ENCODE measurements around the gene SHROOM3. TPM values are rescaled to one million over a fixed set of nuclear protein-coding genes. Genes with fewer than 3 reads are reported as not detected.

The SHROOM3 gene
- total RNA-seq, 2 experiments from 2014 or later, result not detected

DNA sequence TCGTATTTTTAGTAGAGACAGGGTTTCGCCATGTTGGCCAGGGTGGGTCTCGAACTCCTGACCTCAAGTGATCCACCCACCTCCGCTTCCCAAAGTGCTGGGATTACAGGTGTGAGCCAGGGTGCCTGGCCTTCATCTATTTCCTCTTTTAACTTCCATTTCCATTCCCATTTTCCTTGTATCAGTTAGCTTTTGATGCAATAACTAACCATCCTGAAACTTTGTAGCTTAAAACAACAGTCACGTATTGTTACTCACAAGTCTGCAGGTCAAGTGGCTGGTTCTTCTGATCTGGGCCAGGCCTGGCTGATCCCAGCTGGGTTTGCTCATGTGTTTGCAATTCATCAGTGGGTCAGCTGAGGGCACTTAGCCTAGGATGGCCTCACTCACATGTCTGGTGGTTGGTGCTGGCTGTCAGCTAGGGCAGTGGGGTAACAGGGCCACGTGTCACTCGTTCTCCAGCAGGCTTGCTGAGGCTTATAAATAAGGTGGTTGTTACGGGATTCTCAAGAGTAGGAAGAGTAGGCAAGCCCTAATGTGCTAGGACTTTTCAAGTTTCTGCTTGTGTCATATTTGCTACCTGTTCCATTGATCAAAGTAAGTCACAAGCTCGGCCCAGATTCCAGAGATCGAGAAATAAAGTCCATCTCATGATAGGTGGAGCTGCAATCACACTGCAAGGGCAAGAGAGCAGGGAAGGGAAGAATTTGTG lies 374.7 kb downstream of the SHROOM3 start:
- ChIA-PET CTCF (no interaction called here), POLR2A (interaction anchor here (0.7 kb wide), 1 partner anchor 304 kb away, joined by 3 read pairs; no protein-coding TSS in a partner anchor)
- Mint-ChIP-seq H3K4me3 (no peak overlapping the region), H3K27me3 (ENCODE audit: low read depth) (no peaks in the 10 kb centered on the region), H3K36me3 (ENCODE audit: low read depth) (no peaks in the 10 kb centered on the region), H3K4me1 (ENCODE audit: low read depth) (no peaks in the 10 kb centered on the region), H3K27ac (no peak overlapping the region), H3K9me3 (ENCODE audit: insufficient read depth) (no peaks in the 10 kb centered on the region)
- ATAC-seq (no peak), DNase-seq (no peak)

DNA sequence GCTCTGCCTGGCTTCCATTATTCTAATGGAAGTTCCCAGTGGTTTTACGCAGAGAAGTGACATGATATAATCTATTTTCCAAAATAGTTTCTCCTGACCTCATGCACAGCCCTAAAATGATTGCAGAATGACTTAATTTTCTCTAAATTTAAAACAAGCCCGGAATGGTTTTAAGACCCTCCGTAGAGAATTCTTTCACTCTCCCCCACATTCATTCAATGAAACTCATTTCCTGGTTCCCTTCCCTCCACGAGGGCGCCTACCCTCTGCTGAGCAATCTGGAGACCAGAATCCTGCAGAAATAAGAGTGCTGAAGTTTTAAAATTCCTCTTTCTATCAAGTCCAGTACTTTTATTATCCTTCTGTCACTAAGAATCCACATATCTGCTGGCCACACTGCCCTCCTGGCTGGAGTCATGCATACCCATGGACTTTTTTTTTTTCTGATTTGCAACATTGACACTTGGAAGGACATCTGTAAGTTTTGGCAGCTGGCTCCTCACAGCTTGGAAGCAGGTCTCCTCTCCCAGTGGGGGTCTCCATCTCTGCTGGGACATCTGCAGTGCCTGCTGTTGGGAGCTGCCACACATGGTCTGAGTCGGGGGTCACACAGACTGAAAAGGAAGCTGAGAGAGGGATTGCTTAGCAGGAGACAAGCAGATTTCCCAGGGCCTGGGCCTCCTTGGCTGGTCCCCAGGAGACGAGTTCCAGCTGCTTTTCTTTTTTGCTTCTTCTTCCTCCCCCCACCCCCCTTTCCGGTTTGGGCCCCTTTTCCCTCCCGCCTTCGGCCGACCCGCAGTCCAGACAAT lies 376.8 kb downstream of the SHROOM3 start:
- H3K4me1 Mint-ChIP-seq (ENCODE audit: low read depth), result no peaks in the 10 kb centered on the region
- H3K27me3 Mint-ChIP-seq (ENCODE audit: low read depth), result peaks cover 2% of the 10 kb centered on the region
- no peaks in the 10 kb centered on the region for H3K36me3 Mint-ChIP-seq (ENCODE audit: low read depth)
- no peak overlapping the region for H3K4me3 Mint-ChIP-seq
- no peak for DNase-seq
- no peak for ATAC-seq
- POLR2A ChIA-PET, result interaction anchor here (0.6 kb wide), 1 partner anchor 344 kb away, joined by 3 read pairs; no protein-coding TSS in a partner anchor
- no peaks in the 10 kb centered on the region for H3K9me3 Mint-ChIP-seq (ENCODE audit: insufficient read depth)
- CTCF ChIA-PET, result interaction anchor here (0.7 kb wide), 1 partner anchor 379 kb away, joined by 3 read pairs; no protein-coding TSS in a partner anchor
- no peak overlapping the region for H3K27ac Mint-ChIP-seq

DNA sequence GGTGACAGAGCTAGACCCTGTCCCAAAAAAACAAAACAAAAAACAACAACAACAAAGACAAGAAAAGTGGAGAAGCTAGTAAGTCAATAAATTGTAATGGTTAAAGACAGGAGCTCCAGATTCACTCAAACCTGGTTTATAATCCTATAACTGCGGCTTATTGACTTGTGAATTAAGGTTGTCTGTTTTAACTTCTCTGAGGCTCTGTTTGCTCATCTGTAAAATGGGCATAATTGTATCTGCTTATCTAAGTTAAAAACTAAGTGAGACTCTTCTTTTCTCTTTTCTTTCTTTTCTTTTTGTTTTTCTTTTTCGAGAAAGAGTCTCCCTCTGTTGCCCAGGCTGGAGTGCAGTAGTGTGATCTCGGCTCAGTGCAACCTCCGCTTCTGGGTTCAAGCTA lies 378.0 kb downstream of the SHROOM3 start:
- Mint-ChIP-seq H3K27me3 (ENCODE audit: low read depth) (peaks cover 3% of the 10 kb centered on the region), H3K27ac (no peak overlapping the region), H3K36me3 (ENCODE audit: low read depth) (no peaks in the 10 kb centered on the region), H3K4me3 (no peak overlapping the region), H3K9me3 (ENCODE audit: insufficient read depth) (no peaks in the 10 kb centered on the region), H3K4me1 (ENCODE audit: low read depth) (no peaks in the 10 kb centered on the region)
- POLR2A ChIA-PET, result no interaction called here
- CTCF ChIA-PET, result no interaction called here
- ATAC-seq (no peak), DNase-seq (no peak)

DNA sequence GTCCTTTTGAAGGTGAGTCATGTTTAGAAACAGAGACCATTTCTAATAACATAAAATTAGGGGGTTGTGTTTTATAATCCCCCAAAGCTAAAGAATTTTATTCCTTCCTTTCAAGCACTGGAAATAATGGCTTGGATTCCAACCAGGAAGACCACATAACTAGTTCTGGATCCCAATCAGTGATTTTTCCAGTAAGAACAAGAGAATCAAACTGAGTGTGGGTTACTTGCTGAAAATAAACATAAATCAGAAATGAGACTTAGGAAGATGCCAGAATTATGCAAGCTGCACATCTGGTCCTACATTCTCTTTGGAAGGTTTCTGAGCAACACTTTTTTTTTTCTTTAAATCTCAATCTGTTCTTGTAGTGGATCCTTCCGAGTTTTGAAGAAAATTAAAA lies 386.6 kb downstream of the SHROOM3 start:
- ChIA-PET CTCF (interaction anchor here (0.6 kb wide), 1 partner anchor 1554 kb away, joined by 3 read pairs; no protein-coding TSS in a partner anchor), POLR2A (interaction anchor here (0.5 kb wide), 1 partner anchor 156 kb away, joined by 3 read pairs; no protein-coding TSS in a partner anchor)
- no peak overlapping the region for H3K27ac Mint-ChIP-seq
- peaks cover 5% of the 10 kb centered on the region for H3K9me3 Mint-ChIP-seq (ENCODE audit: insufficient read depth)
- H3K4me1 Mint-ChIP-seq (ENCODE audit: low read depth), result peaks cover 2% of the 10 kb centered on the region
- H3K36me3 Mint-ChIP-seq (ENCODE audit: low read depth), result no peaks in the 10 kb centered on the region
- ATAC-seq (no peak), DNase-seq (no peak)
- peaks cover 9% of the 10 kb centered on the region for H3K27me3 Mint-ChIP-seq (ENCODE audit: low read depth)
- H3K4me3 Mint-ChIP-seq, result no peak overlapping the region

DNA sequence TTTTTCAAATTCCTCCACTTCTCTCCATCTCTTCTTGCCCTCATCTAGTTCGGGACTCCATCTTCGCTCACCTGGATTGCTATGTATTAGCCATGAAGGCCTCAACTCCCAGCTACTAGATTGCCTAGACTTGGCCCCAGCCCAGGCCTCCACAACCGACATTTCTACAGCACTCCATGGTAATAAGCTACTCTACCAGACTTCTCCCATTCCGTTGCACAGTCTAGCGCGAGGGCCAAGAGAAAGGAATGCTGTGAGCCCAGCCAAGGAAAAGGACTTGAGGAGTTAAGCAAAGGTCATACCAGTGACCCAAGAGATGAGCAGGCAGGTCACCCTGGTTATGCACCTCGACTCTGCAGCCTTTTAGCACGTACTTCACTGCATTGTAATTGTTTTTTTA lies 387.3 kb downstream of the SHROOM3 start:
- Mint-ChIP-seq H3K27ac (no peak overlapping the region), H3K9me3 (ENCODE audit: insufficient read depth) (peaks cover 5% of the 10 kb centered on the region), H3K27me3 (ENCODE audit: low read depth) (peaks cover 9% of the 10 kb centered on the region), H3K4me1 (ENCODE audit: low read depth) (peaks cover 2% of the 10 kb centered on the region), H3K36me3 (ENCODE audit: low read depth) (no peaks in the 10 kb centered on the region), H3K4me3 (no peak overlapping the region)
- CTCF ChIA-PET, result no interaction called here
- DNase-seq, result no peak
- POLR2A ChIA-PET, result interaction anchor here (0.5 kb wide), 1 partner anchor 155 kb away, joined by 3 read pairs; no protein-coding TSS in a partner anchor
- ATAC-seq, result no peak

DNA sequence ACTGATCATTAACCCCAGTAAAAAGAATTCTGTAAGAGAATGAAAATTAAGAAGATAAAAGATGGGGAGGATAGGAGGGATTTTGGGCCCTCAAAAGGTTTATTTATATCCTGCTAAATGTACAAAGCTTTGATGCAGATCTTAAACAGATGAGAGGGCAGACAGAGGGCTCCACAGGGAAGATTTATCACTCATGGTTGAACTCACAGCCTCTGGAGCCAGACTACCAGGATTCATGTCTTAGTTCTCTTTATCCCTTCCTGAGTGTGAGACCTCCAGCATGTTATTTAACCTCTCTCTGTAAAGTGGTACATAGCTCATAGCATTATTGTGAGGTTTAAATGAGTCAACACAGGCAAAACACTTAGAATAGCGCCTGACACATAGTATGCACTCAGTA lies 388.5 kb downstream of the SHROOM3 start:
- POLR2A ChIA-PET, result no interaction called here
- H3K4me3 Mint-ChIP-seq, result no peak overlapping the region
- no peaks in the 10 kb centered on the region for H3K36me3 Mint-ChIP-seq (ENCODE audit: low read depth)
- peaks cover 7% of the 10 kb centered on the region for H3K27me3 Mint-ChIP-seq (ENCODE audit: low read depth)
- ATAC-seq (no peak), DNase-seq (no peak)
- CTCF ChIA-PET, result no interaction called here
- H3K27ac Mint-ChIP-seq, result no peak overlapping the region
- H3K4me1 Mint-ChIP-seq (ENCODE audit: low read depth), result peaks cover 2% of the 10 kb centered on the region
- H3K9me3 Mint-ChIP-seq (ENCODE audit: insufficient read depth), result peaks cover 5% of the 10 kb centered on the region

DNA sequence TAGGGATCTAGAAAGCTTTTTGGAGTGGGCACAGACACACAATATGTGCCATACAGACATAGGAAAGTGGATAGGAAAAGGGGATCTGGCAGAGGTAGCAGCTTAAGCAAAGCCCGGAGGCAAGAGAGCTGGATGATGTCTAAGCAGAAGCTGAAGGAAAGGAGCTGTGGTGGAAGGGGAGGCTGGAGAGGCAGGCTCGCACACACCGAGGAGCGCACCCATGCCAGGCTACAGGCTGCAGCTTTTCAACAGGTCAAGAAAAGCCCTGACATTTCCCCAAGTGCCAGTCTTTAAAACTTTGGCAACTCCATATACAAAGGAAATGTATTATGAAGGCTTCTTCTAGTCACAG lies 395.6 kb downstream of the SHROOM3 start:
- Mint-ChIP-seq H3K4me1 (ENCODE audit: low read depth) (no peaks in the 10 kb centered on the region), H3K27me3 (ENCODE audit: low read depth) (no peaks in the 10 kb centered on the region), H3K4me3 (no peak overlapping the region), H3K9me3 (ENCODE audit: insufficient read depth) (no peaks in the 10 kb centered on the region), H3K36me3 (ENCODE audit: low read depth) (no peaks in the 10 kb centered on the region), H3K27ac (no peak overlapping the region)
- no peak for ATAC-seq
- POLR2A ChIA-PET, result no interaction called here
- no peak for DNase-seq
- CTCF ChIA-PET, result no interaction called here

DNA sequence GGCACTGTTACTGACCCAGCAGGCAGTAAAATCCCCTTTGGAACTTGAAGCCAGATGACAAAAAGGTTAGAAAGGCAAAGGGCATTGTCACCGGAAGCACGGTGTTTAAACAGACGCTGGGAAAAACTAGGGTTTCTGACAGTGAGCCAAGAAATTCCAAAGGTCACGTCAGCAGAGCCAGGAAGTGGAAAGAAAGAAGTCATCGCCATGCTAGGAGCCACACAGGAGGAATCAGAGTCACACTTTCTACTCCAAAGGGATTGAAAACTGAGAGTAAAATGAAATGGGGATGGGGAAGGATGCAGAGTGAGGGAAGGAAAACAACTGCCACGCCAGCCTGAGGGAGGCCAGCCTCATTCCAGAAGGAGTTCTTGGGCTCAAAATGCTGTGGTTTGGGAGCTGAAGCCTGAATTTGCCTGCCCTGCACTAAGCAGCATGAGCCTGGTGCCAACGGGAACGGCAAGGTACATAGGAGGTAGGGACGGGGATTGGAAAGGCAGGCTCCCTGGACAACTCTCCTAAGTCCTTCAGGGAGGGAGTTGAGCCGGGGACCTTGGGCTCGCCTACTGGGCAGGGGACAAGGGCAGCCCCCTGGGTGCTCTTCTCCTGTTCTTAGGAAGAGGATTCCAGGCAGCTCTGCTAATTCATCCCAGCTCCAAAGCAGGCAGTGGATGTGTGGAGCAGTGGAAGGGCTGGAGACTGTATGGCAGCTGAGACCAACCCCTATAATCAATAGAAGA lies 396.1 kb downstream of the SHROOM3 start:
- no peak overlapping the region for H3K4me3 Mint-ChIP-seq
- no peaks in the 10 kb centered on the region for H3K4me1 Mint-ChIP-seq (ENCODE audit: low read depth)
- H3K9me3 Mint-ChIP-seq (ENCODE audit: insufficient read depth), result no peaks in the 10 kb centered on the region
- H3K36me3 Mint-ChIP-seq (ENCODE audit: low read depth), result no peaks in the 10 kb centered on the region
- no peak for ATAC-seq
- no peak for DNase-seq
- no peaks in the 10 kb centered on the region for H3K27me3 Mint-ChIP-seq (ENCODE audit: low read depth)
- POLR2A ChIA-PET, result no interaction called here
- H3K27ac Mint-ChIP-seq, result no peak overlapping the region
- CTCF ChIA-PET, result no interaction called here

DNA sequence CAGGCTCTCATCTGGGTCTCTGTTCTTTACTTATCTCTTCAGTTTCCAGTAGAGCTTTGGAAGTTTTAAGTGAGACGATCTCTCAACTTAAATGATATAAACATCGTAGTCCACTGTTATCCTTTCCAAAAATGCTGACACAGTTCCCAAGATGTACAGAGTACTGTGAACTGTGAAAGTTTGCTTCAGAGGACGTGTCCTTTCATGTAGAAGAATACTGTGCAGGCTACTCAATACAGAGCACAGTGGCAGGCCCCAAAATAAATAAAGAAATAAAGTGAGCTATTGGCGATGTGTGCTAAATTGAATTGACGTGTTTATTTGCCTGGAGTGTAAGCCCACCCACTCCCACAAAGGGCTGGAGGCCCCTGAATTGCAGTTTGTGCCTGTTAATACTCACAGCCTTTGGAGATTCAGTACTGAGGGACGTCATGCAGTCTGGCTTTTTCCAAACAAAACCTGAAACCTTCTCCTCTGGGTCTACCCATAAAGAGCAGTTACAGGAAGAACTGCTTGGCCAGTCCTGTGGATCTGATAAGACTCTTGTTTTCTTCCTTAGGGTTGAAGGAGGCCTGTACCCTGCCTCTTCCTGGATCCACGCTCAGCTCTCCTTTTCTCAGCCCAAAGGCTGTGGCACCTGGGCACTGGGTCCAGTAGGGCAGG lies 396.8 kb downstream of the SHROOM3 start:
- no peak overlapping the region for H3K27ac Mint-ChIP-seq
- H3K4me1 Mint-ChIP-seq (ENCODE audit: low read depth), result no peaks in the 10 kb centered on the region
- H3K9me3 Mint-ChIP-seq (ENCODE audit: insufficient read depth), result no peaks in the 10 kb centered on the region
- no peak for ATAC-seq
- no peak overlapping the region for H3K4me3 Mint-ChIP-seq
- DNase-seq, result no peak
- ChIA-PET POLR2A (no interaction called here), CTCF (no interaction called here)
- H3K36me3 Mint-ChIP-seq (ENCODE audit: low read depth), result no peaks in the 10 kb centered on the region
- H3K27me3 Mint-ChIP-seq (ENCODE audit: low read depth), result no peaks in the 10 kb centered on the region
